SK-N-SH (cell line): ENCODE data around the gene IGDCC3.

Experiments
- EP300 ChIP-seq, 2 experiments: IDR thresholded peaks; 2 replicates each; pipeline versions ENCODE4 v1.4.0 to v1.6.1; 2012; ENCODE audit warnings: borderline replicate concordance in 1 of 2, low read depth in 1 of 2, low read length in 1 of 2
- GATA2 ChIP-seq: sonication (generic); formaldehyde crosslinking; IDR thresholded peaks from 2 replicates; pipeline ENCODE4 v1.5.0; 2020; ENCODE audit warnings: mild to moderate bottlenecking, missing genetic modification reagents
- JUND ChIP-seq: IDR thresholded peaks from 2 replicates; pipeline ENCODE4 v1.4.0; 2012
- SIN3A ChIP-seq: IDR thresholded peaks from 2 replicates; pipeline ENCODE4 v1.6.1; 2012; ENCODE audit warnings: low read depth, mild to moderate bottlenecking, low read length, moderate library complexity, borderline replicate concordance
- USF1 ChIP-seq: IDR thresholded peaks from 2 replicates; pipeline ENCODE4 v1.4.0; 2012; ENCODE audit warnings: low read depth, borderline replicate concordance
- YY1 ChIP-seq: IDR thresholded peaks from 2 replicates; pipeline ENCODE4 v1.4.0; 2012; ENCODE audit warnings: low read depth, mild to moderate bottlenecking
- TF ChIP-seq, protein P1 (sequence below): fragments of 200-600 bp; sonication (generic); IDR thresholded peaks from 2 replicates; pipeline ENCODE4 v1.6.1; 2017; ENCODE audit warnings: antibody characterized with exemption, mild to moderate bottlenecking, moderate library complexity
- TF ChIP-seq, protein P2 (sequence below): fragments of 150-350 bp; IDR thresholded peaks from 2 replicates; pipeline ENCODE4 v1.6.1; 2017; ENCODE audit warnings: antibody characterized with exemption, low read length, low read depth, borderline replicate concordance

DNA sequence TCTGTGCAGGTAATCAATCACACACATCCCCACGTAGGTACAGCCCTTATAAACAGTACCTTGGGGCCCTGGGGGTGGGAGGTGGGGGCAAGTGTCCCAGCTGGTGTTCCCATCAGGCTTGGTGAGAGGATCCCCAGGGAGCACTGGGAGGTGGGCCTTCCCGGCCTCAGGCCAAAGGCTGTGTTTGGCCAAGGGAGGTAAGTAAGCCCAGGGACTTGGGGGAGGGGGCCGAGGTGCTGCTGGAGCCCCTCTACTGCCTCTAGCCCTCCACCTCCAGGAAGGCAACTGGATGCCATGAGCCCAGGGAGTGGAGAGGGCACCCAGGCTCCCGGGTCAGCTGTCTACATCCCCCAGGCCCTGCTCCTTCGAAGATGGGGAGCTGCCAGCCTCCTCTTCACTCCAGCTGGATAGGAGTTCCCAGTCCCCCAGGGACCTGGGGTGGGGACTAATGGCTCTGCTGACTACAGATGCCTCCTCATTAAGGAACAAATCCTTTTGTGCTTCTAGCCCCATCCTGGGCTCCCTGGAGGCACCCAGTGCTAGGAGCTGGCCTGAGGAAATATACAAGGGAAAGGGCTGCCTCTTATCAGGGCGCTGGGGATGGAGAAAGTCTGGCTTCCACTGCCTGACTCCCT lies 40.2 kb downstream of the IGDCC3 start:
- TF ChIP-seq, protein P1, sequence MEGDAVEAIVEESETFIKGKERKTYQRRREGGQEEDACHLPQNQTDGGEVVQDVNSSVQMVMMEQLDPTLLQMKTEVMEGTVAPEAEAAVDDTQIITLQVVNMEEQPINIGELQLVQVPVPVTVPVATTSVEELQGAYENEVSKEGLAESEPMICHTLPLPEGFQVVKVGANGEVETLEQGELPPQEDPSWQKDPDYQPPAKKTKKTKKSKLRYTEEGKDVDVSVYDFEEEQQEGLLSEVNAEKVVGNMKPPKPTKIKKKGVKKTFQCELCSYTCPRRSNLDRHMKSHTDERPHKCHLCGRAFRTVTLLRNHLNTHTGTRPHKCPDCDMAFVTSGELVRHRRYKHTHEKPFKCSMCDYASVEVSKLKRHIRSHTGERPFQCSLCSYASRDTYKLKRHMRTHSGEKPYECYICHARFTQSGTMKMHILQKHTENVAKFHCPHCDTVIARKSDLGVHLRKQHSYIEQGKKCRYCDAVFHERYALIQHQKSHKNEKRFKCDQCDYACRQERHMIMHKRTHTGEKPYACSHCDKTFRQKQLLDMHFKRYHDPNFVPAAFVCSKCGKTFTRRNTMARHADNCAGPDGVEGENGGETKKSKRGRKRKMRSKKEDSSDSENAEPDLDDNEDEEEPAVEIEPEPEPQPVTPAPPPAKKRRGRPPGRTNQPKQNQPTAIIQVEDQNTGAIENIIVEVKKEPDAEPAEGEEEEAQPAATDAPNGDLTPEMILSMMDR: no peak
- TF ChIP-seq, protein P2, sequence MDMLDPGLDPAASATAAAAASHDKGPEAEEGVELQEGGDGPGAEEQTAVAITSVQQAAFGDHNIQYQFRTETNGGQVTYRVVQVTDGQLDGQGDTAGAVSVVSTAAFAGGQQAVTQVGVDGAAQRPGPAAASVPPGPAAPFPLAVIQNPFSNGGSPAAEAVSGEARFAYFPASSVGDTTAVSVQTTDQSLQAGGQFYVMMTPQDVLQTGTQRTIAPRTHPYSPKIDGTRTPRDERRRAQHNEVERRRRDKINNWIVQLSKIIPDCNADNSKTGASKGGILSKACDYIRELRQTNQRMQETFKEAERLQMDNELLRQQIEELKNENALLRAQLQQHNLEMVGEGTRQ: no peak
- no peak for TF ChIP-seq SIN3A
- TF ChIP-seq YY1: no peak
- no peak for TF ChIP-seq JUND
- no peak for TF ChIP-seq USF1
- no peak for TF ChIP-seq EP300 (IDR thresholded peaks at IDR 0.05; ENCODE audit: borderline replicate concordance in 1 of 2, low read depth in 1 of 2, low read length in 1 of 2)
- TF ChIP-seq GATA2 (CRISPR knock-in tag): no peak
